ENCODE measurements around the gene DLX4. TPM values are rescaled to one million over a fixed set of nuclear protein-coding genes. Genes with fewer than 3 reads are reported as not detected.

Gene DLX4
- total RNA-seq, 1 experiment from 2014 or later, result 2.5 TPM

- no CpG with 5 or more reads among the region's 2 CpGs for WGBS (ENCODE audit: extremely low coverage, insufficient read length, low lambda C conversion rate)
- Histone ChIP-seq H3K56ac (ENCODE audit: insufficient read length, low read depth, low read length) (no peak overlapping the region), H4K20me1 (ENCODE audit: control insufficient read depth, insufficient read depth, insufficient read length) (no peaks in the 10 kb centered on the region), H3K27ac (ENCODE audit: insufficient read length, low read depth, low read length) (no peak overlapping the region), H3K4me2 (ENCODE audit: insufficient read depth, insufficient read length, low read length) (no peak overlapping the region), H3K23me2 (ENCODE audit: insufficient read length, low read depth, low read length, poor library complexity, severe bottlenecking) (no peaks in the 10 kb centered on the region), H3K4ac (ENCODE audit: low read depth, low read length) (no peak overlapping the region), H2BK15ac (ENCODE audit: low read depth, low read length) (no peak overlapping the region), H4K91ac (ENCODE audit: insufficient read length, low read depth, low read length) (no peak overlapping the region), H3K9me3 (ENCODE audit: control insufficient read depth, low read depth, low read length) (no peaks in the 10 kb centered on the region), H3K18ac (ENCODE audit: insufficient read length, low read depth, low read length) (no peak overlapping the region), H3K27me3 (ENCODE audit: insufficient read depth, low read length) (peaks cover 6% of the 10 kb centered on the region; the same call in 1 of the 2 replicates), H2AFZ (ENCODE audit: low read length) (no peak overlapping the region), H3T11ph (ENCODE audit: low read length) (no peak overlapping the region), H2AK5ac (ENCODE audit: insufficient read length, low read length) (no peak overlapping the region), H3K79me2 (ENCODE audit: insufficient read depth, low read length) (no peaks in the 10 kb centered on the region), H4K8ac (replicated peaks; ENCODE audit: insufficient read length, low read depth, low read length) (no peak overlapping the region), H2BK5ac (ENCODE audit: insufficient read length, low read length) (no peak overlapping the region), H2BK120ac (ENCODE audit: low read depth, low read length, poor library complexity, severe bottlenecking) (no peak overlapping the region), H4K5ac (ENCODE audit: insufficient read length, low read depth, low read length) (no peak overlapping the region), H3K4me1 (ENCODE audit: insufficient read depth, low read length) (no peaks in the 10 kb centered on the region), H3K23ac (ENCODE audit: insufficient read length, low read depth, low read length) (no peak overlapping the region), H3K14ac (ENCODE audit: insufficient read depth, low read length) (no peak overlapping the region), H2BK12ac (ENCODE audit: insufficient read length, low read depth, low read length) (no peak overlapping the region), H3K9ac (ENCODE audit: extremely low read depth, insufficient read length, low read length) (no peak overlapping the region), H3K79me1 (ENCODE audit: insufficient read depth, low read depth, low read length, poor library complexity, severe bottlenecking) (no peaks in the 10 kb centered on the region), H2BK20ac (ENCODE audit: low read depth, low read length, poor library complexity, severe bottlenecking) (no peak overlapping the region)
- DNase-seq, result no peak
- no peak for TF ChIP-seq CTCF (conservative IDR thresholded peaks at IDR 0.05)
- peaks cover 0 to 3% of the 10 kb centered on the region in 2 experiments; a peak in 1 of 5 replicates for H3K9me3 Mint-ChIP-seq
- peaks cover 21 to 64% of the 10 kb centered on the region in 2 experiments for H3K4me1 Mint-ChIP-seq
- H3K4me3 Mint-ChIP-seq, result no peak overlapping the region
- no peak overlapping the region for H3K27ac Mint-ChIP-seq
- H3K27me3 Mint-ChIP-seq (ENCODE audit: low read depth), result peaks cover 98% of the 10 kb centered on the region
- no peaks in the 10 kb centered on the region for H3K36me3 Mint-ChIP-seq (ENCODE audit: insufficient read depth in 1 of 3, low read depth in 3 of 3)
Measured at GRCh38 chr17:49984776-49985175, 15.8 kb downstream of the DLX4 start.

Measured in H9 (cell line).